Measurements from ENCODE around the gene DHRSX.

GRCh38 chrX:2469196-2469685 is 31.5 kb downstream of the DHRSX start:
- no peak for TF ChIP-seq CTCF (IDR thresholded peaks at IDR 0.05)
- TF ChIP-seq POLR2A (IDR thresholded peaks at IDR 0.05) = no peak

Data from adrenal gland (tissue), 5 donors.